HG03039 (cell line): ENCODE data around the gene OR2W1.

Source experiments
- ATAC-seq: cut with Tn5 transposase; IDR thresholded peaks from one replicate; pipeline ENCODE4 v1.9.1; 2021; ENCODE audit warnings: mild to moderate bottlenecking, moderate library complexity; ENCODE audit not compliant: unreplicated experiment

OR2W1 gene

DNA sequence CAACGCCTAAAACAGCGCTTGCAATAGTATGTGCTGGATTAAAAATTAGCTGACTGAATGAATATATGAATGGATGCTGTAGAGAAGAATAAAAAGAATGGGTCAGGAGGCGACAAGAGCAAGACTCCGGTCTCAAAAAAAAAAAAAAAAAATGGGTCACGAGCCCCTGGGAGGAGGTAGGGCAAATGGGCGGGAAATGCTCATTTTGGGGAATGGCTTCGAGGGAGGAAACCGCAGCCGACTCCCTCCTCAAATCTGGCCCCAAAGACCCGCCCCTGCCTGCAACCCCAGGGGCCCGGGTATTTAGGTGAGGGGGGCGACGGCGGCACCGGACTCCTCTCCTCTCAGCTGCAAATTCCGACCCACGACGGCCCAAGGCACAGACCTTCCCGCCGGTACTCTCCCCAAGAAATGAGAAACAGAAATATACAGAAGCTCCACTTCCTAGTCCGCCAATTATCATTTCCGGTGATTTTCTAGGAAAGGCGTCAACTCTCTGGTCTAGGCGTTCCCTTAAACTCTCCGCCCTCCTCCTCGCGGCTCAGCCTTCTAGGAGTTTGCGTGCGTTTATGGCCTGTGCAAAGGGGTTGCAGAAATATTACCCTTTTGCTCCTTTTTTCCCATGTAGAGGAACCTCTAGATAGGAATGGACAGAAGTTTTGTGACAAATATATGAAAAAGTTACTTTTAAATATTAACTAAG, 39.6 kb downstream of the OR2W1 start, which contains the start of gene ZNF311:
TSS of gene ZNF311 (minus strand) at position 133 of the 703 bp plus-strand sequence. CDS start 1,361 bp downstream, outside the sequence.
- no peak for ATAC-seq

DNA sequence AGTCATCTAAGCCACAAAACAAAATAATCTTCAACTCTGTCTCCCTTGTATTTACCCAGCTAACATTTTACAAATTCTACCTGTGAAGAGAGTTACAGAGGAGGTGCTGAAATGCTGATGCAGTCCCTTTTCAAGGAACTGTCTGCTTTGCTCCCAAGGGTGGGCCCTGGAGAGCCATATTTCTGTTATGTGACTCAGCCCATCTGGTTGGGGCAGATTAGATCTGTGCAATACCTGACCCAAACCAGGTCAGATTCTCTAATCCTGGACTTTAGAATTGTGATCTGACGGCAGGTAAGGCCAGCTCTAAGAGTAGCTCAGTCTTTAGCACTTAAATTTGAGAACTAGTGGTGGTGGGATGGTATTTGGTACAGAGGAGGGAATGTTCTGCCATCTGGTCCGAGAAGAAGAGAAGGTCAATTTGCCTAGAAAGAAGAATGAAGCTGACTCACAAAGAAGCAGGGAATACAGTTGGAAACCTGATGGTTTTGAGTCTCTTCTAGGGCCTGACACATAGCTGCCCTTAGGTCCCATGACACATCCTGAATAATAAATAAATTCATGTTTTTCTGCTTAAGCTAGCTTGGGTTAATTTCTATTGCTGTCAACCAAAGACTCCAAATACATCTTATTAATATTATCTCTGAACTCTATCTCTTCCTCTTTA, 48.0 kb downstream of the OR2W1 start:
- no peak for ATAC-seq

DNA sequence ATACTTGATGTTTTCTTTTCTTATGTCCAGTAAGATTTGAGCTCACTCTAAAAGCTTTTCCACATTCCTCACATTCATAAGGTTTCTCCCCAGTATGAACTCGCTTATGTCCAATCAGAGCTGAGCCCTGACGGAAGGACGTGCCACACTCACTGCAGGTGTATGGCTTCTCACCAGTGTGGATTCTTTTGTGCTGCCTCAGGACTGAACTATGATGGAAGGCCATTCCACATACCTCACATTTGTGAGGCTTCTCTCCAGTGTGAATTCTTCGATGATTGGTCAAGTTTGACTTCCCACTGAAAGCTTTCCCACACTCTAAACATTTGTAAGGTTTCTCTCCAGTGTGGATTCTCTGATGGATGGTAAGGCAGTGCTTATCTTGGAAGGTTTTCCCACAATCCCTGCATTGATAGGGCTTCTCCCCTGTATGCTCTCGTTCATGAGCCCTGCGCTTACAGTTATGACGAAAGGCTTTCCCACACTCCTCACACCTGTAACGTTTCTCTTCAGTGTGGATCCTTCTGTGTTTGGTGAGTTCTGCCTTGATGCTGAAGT, 49.8 kb downstream of the OR2W1 start:
- ATAC-seq = no peak
